ENCODE results near the gene CHD9.
"Not testable (repeated sequence)": the region's sequence is repeated elsewhere in the genome, so short reads cannot be mapped to it uniquely, and the experiment has no call there.

Gene CHD9

DNA sequence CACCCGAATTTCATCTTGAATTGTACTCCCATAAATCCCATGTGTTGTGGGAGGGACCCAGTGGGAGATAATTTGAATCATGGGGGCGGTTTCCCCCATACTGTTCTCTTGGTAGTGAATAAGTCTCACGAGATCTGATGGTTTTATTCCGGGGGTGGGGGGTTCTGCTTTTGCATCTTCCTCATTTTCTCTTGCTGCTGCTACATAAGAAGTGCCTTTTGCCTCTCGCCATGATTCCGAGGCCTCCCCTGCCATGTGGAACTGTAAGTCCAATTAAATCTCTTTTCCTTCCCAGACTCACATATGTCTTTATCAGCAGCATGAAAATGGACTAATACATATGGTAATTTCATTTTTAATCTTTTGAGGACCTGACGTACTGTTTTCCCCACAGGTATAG lies 20.7 kb downstream of the CHD9 start:
- DNase-seq, result not testable (repeated sequence)

DNA sequence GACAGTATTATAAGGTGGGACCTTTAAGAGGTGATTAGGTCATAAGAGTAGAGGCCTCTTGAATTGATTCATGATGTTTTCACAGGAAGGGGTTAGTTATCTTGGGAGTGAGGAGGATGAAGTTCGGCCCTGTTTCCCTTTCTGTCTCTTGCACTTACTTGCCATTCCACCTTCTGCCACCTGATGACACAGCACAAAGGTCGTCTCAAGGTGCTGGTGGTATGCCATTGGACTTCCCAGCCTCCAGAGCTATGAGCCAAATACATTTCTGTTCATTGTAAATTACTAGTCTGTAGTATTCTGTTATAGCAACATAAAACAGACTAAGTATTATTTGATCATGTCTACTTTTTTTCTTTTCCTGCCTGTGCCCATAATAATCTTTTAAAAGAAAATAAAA lies 23.5 kb downstream of the CHD9 start:
- no peak for DNase-seq

DNA sequence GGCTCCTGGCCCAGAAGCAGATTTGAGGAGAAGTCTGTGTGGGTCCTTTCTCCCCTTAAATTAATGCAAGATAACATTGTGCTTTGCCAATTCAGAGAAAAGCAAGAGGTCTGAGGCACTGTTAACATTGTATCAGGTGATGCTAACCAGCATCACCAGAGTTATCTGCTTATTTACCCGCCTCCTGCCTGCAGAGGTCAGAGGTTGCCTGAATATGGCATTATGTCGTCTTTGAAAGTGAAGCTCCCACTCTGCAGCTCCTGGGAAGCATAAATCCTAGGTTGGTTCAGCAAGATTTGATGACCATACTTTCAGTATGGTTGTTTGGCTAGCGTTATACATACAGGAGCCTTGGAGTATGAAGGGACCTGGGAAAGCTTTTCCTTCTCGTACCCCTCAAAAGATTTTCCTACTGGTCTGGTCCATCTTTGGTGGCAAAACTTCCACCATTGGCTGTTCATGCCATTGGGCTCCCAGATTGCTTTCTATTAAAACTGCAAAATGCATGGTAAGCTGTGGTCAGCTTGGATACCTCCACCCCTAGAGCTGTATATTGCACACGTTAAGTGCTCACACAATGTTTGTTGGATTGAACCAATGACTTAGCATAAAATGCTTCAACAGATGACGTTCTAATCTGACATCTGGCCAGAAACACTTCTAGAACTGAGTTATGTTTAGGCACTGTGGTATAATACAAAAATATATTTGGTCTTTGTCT lies 24.1 kb downstream of the CHD9 start:
- DNase-seq, result no peak

DNA sequence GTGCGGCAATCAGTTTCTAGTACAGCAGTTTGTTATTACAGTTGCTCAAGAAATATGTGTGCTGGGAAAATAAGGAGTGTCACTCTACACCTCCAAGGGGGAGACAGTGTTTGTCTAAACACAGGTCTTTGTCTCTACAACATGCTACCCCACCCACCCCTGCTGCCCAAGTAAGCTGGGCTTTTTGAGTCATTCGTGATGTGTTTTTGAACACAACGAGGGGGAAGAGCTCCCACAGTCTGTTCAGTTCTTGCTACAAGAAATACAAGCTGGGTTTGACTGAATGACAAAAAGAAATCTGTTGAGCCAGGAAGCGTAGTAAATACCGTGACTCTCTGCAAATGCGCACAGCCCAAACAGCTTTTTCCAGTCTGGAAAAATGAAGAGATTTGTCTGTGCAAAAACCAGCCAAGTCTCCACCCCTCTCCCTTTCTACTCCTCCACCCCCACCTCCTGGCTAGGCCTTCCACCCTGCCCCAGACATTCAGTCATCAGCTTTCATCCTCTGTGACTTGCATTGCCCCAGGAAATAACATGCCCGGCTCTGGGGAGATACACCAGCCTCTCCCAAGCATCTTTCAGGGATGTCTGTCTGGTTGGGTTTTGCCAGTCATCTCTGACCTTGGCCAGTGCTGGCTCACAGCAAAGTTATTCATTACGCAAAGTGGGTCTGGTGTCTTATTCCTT lies 25.7 kb downstream of the CHD9 start:
- no peak for DNase-seq

DNA sequence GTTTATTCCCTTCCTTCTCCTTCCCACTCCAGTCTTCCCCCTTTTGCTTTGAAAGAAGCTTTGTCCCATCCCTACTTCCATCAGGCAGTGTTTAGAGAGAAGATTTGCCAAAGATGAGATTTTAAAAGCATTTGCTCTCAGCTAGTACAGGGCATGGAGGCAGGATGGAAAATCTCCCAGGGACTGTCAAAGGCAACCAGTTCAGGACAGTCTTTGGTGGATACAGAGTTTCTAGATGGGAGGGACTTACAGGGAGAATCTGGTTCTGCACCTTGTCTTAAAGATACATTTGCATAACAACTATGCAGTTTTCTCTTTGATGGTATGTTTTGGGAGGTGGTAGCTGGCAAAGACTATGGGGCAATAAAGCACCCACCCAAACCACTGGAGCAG lies 26.2 kb downstream of the CHD9 start:
- DNase-seq, result no peak

DNA sequence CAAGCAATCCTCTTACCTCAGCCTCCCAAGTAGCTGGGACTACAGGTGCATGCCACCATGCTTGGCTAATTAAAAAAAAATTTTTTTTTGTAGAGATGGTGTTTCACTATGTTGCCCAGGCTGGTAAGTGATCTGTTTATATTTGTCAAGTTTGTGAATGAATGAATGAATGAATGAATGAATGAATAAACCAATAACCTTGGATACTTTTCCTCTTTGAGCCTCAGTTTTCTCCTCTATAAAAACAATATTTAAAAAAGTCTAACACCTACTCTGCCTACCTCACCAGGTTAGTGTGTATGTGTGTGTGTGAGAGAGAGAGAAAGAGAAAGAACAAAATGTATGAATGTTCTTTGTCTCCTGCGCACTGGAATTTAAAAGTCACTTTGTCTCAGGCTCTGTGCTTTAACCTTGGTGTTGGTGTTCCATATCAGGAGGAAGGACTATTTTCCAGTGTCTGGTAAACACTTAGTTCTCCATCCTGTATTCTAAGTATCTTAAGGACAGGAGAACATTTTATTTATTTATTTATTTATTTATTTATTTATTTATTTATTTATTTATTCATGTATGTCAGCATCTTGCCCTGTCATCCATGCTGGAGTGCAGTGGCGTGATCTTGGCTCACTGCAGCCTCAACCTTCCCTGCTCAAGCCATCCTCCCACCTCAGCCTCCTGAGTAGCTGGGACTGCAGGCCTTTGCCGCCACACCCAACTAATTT lies 27.1 kb downstream of the CHD9 start:
- DNase-seq, result no peak

DNA sequence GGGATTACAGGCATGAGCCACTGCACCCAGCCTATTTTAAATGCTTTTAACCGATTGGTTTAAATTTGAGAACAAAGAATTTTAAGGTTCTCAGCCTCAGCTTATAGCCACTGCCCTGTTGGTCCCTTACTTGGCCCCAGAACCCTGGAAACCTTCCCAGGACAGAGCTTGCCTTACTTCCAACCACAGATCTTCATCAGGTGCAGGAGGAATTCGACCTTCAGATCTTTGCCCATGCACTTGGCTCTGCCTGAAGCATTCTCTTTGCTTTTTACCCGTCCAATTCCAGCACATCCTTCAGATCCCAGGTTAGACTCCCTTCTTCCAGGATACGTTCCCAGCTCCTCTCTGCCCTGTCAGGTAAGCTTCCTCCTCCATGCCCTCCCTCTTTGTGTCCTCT lies 27.7 kb downstream of the CHD9 start:
- DNase-seq, result no peak

DNA sequence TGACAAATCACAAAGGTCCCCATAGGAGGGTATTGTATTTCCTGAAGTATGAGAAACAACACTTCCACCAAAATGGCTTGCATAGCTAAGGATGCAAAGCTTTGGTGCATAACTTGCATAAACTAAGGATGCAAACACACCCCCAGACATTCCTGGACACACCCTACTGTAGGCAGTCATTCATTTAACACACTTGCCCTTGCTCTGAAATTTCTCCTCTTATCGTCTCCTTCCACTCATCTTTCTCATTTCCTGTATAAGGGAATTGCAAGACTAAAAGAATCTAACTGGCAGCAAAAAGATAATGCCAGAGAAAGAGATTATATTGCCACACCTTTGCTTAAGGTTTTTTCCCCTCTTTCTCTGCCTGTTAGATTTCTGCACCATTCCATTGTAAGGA lies 28.3 kb downstream of the CHD9 start:
- no peak for DNase-seq

DNA sequence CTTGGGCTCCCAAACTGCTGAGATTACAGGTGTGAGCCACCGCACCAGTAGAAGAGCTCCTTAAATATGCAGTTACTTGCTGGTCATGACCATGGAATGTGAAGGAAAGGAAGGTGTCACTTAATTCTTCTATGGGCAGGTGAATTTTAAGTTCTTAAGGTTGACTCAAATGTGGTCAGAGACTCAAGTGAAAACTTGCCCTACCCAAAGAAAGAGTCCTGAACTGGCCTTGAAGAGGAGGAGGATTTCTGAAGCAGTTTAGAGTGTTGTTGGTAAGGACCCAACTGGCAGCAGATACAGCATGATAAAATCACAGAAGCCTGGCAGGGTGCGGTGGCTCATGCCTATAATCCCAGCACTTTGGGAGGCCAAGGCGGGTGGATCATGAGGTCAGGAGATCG lies 29.4 kb downstream of the CHD9 start:
- no peak for DNase-seq

DNA sequence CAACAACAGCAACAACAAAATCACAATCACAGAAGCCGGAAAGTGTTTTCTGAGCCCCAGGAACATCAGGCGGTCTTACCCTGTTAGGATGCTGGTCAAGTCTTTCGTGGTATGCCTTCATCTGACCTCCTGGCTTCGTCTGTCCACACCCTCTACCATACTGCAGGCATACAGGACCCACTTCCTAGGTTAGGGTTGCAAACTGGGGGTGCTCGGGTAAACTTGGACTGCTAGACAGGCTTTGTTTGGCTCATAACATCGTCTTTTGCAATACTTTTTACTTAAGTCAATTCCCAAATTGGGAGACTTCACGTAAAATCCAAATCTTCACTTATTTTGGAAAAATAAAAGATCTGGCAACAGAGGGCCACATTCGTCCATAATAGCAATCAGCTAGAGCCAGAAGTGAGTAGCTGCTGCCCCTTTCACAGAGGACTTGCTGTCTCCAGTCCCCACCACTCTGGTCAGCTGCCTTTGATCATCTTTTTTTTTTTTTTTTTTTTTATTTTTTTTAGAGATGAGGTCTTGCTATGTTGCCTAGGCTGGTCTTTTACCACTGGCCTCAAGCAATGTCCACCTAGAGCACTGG lies 30.0 kb downstream of the CHD9 start:
- DNase-seq, result no peak

DNA sequence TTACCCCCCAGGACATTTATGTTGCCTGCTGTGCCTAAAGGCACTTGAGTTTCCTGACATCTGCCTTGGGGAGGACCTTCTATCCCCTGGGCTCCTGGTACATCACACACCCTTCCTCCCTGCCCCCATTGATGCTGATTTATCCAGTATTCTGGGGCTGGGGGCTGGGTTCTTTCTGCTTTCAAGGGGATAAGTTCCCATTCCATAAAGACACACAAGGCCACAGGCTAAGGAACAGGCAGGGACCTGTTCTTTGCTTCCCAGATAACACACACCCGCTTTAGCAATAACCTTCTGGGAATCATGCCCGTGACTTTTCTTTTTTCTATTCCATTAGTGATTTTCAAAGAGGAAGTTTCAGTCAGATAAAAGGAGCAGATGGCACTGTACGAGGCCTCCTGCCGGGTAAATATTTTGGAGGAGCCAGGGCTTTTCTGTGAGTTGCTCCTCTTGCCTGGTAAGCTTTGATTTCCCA lies 30.6 kb downstream of the CHD9 start:
- no peak for DNase-seq

DNA sequence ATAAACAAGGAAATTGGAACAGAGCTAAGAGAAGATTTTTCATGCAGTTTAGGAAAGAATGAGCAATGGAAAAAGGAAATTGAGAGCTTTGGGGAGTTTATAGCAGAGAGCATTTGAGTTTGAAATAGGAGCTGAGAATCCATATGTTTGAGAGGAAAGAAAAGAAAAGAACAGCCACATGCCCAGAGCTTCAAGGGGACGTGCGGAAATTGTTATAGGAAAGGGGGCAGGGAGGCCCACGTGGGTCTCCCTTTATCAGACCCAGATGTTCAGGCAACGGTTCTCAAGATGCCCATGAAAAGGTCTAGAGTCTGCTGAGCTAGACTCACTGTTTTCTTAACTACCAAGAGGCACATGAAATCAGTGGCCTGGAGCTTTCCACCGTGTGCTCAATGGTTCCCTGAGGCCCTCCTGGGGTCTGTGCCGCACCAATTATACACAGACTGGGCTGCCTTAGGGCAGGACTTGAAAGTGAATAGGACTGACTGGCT lies 31.2 kb downstream of the CHD9 start:
- no peak for DNase-seq

DNA sequence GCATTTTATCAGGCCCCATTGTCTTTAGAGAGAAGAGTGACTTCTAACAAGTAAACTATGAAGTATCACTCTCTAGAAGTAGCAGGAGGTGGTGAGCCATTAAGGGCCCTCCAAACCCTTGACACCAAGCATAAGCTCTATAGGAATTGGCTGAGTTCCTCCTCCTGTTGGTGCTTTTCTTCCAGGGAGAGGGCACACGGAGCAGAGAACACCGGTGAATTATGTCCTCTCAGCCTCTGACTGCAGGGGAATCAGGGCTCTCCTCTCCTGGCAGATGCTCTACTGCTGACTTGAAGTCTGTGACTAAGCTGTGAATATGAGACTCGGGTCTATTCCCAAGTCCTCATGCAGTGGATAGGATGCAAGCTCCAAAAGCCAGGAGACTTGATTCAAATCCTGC lies 32.3 kb downstream of the CHD9 start:
- no peak for DNase-seq

DNA sequence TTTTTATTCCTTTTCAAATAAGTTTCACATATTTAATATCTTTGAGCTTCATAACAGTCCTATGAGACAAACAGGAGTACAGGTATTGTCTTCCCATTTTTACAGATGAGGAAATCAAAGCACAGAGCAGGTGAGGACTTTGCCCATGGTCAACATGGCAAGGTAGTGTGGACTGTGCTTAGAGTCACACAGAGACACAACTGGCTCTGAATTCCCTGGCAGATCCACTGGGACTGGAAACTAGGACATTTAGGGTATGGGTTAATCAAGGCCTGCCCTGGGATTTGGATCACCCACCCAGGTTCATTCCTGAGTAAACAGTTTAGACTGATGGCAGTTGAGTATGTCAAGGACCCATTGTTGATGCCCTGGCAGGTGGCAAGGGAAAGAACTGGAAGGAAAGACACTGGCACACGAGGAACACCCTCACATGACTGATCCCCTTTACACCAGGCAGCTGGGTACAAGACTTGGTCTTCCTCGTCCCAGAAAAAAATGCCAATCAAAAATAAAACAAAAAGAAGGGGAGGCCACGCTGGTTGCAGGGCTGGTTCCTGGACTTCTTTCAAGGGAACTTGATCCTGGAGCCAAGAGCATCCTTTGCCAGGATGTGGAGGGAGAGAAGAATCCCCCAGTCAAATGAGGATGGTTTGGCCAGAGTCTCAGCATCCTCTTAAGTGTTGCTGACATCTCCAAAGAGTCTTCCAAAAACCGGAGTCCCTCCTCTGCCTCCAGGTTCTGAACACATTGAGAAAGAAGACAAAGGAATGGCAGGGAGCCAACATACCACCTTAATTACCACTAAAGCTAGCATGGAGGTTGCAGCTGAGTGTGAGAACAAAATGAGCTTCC lies 34.9 kb downstream of the CHD9 start:
- DNase-seq, result no peak

DNA sequence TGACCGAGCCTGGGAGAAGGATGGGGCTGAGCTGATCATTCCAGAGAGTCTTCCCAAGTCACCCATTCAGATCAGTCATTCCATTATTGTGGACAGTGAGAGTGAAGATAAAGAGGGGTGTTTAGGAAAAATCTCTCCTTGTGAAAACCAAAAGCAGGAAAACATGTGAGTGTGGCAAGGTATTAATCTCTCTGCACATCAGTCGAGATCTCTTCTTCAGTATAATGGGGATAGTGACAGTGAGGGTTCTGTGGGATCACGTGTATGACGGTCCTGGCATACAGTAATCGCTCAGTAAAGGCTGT lies 35.4 kb downstream of the CHD9 start:
- DNase-seq, result no peak

DNA sequence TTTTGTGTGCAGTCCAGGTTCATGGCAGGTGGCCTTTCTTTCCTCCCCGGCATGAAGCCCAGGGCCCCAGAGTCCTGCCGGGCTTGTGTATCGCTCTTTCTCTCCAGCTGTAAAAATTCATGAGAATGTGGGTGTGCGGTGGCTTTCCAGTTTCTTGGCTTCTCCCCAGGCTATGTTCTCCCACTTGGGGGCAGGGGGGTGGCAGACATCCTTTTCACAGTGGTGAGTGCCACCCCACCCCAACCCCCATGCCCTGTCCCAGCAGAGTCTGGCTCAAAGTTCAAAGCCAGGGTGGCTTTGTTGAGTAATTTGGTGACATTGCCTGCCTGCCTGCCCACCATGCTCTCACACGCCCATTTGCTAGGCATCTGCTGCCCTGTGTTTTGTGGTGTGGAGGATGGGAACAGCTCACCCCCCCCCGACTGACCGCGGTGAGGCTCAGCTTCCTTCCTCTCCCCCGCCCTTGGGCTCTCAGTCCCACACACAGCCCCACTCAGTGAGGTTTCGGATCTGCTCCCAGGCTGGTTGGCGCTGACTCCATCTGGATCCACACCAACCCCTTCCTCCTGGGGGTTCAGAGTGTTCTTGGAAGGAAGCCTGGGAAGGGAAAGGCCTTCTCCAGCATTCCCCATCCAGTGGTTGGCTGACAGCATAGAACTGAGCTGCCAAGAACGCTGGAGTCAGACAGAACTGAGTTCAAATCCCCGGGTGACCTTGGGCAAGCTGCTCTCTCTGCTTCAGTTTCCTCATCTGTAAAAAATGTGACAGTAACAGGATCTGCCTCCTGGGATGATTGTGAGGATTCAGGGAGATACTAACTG lies 36.0 kb downstream of the CHD9 start:
- no peak for DNase-seq

DNA sequence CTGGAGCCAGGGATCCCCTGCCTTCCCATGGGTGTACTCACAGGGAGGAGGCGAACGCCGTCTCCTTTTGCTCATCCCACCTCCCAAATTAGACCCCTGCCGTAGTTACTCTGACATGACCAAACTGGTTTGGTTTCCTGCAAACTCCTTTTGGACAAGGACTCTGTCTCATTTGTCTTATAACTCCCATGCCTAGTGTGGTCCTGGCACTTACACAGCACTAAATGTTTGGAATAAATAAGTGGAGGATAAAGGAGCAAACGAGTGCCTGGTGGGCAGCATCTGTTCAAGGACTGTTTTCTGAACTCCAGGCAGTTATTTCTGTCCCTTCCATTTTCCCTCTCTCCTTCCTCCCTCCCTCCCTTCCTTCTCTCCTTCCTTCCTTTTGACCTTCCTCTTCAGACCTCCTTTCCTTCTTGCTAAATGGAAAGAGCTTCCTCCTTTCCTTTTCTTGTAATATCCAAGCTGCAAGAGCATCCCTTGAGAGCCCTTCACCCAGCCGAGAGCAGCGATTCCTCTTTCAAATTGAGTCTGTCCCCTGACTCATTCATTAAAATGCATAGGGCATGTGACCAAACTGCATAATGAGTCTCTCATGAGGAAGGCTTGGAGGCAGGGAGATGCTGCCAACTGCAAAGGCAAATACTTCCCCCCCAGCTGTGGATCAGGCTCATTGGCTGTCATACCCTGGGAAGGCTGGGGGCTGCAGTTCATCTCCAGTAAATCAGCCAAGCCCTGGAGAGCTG lies 36.8 kb downstream of the CHD9 start:
- DNase-seq, result peak; percentile 36 to 62

DNA sequence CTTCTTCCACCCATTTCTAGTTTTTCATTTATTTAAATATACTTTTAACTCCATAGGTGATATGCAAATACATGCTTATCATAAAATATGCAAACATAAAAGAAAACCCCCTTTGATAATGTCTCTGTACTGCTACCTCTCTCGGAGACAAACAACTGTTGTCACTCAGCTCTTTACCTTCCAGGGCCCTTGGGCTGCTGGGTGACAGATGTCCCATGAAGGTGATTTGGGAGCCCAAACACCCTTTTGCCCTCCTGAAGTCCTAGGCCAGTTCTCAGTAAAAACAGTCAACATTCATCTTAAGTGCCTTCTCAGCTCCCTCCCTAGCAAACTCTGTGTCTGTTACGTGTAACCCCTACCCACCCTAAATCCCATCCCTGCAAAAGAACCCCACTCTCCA lies 37.5 kb downstream of the CHD9 start:
- DNase-seq, result no peak

DNA sequence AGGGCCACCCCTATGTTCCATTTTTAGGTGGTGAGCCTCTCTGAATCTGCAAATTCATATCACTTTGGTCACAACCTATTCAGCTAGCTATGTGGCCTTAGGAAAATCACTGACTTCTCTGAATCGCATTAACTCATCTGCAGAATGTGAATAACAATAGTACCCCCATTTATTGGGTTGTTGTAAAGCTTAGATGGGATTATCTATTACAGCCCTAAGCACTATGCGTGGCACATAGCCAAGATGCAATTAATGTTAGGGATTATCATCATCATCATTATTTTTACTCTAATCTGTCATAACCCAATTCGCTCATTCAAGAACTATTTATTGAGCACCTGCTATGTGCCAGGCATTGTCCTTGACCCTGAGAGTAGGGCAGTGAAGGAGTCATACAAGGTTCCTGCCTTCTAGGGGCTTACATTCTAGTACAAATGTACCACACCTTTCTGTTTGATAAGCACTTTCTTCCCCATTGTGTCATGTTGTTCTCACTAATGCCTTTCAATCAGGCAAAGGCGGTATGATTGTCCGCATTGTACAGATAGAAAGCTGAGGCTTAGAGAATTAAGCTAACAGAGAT lies 38.5 kb downstream of the CHD9 start:
- no peak for DNase-seq

DNA sequence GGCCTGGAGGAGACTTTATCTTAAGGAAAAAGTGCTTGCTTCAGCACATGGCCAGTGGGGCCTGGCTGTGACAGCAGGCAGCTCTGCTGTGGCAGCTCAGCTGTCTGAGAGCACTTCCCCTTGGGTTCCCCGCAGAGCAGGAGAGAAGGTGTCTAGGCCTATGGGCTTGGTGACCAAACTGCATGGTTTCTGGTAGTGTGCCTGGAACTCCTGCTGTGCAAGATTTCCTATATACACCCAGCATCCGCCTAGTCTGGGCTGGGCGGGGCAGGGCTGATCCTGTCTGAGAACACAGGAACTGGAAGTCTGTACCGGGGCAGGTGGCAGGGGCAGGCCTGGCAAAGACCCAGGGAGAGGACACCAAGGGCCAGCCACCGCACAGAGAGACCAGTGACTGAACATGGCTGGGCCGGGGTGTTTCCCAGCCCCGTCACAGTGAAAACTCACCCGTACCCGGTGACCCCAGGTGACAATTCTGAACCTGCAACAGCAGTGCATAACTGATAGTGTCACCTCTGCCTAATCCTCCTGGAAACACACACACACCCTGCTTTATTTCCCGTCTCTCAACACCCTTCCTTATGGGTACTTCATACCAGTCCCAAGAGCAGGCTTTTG lies 39.3 kb downstream of the CHD9 start:
- DNase-seq, result no peak
